HK-2 (cell line): ENCODE measurements around the gene B4GALT1.
"Not testable (repeated sequence)": the region's sequence is repeated elsewhere in the genome, so short reads cannot be mapped to it uniquely, and the experiment has no call there.

Experiments
- DNase-seq: peaks from one replicate; pipeline ENCODE4 v3.0.0-alpha.2; 2018; ENCODE audit not compliant: unreplicated experiment

The B4GALT1 gene

GRCh38 chr9:33162721-33163311 lies 4.3 kb downstream of the B4GALT1 start:
- DNase-seq, result no peak

- no peak for DNase-seq
Measured at GRCh38 chr9:33161589-33162132, 5.5 kb downstream of the B4GALT1 start.

- DNase-seq, result peak; percentile 83
Measured at GRCh38 chr9:33161011-33161588, 6.0 kb downstream of the B4GALT1 start.

- DNase-seq, result not testable (repeated sequence)
Measured at GRCh38 chr9:33160446-33160845, 6.7 kb downstream of the B4GALT1 start.

- DNase-seq, result no peak
Measured at GRCh38 chr9:33159777-33160127, 7.4 kb downstream of the B4GALT1 start.

- no peak for DNase-seq
Measured at GRCh38 chr9:33158843-33159776, 8.0 kb downstream of the B4GALT1 start.

- no peak for DNase-seq
Measured at GRCh38 chr9:33157960-33158842, 8.9 kb downstream of the B4GALT1 start.

- no peak for DNase-seq
Measured at GRCh38 chr9:33155393-33155792, 11.7 kb downstream of the B4GALT1 start.

- DNase-seq, result no peak
Measured at GRCh38 chr9:33154371-33154770, 12.8 kb downstream of the B4GALT1 start.

- DNase-seq, result no peak
Measured at GRCh38 chr9:33153666-33154065, 13.5 kb downstream of the B4GALT1 start.

GRCh38 chr9:33153001-33153400 lies 14.1 kb downstream of the B4GALT1 start:
- DNase-seq, result no peak

GRCh38 chr9:33151601-33152000 lies 15.5 kb downstream of the B4GALT1 start:
- no peak for DNase-seq

GRCh38 chr9:33151007-33151557 lies 16.1 kb downstream of the B4GALT1 start:
- DNase-seq, result peak; percentile 46

- no peak for DNase-seq
Measured at GRCh38 chr9:33148367-33149014, 18.6 kb downstream of the B4GALT1 start.

- DNase-seq, result no peak
Measured at GRCh38 chr9:33147416-33148169, 19.5 kb downstream of the B4GALT1 start.

- DNase-seq, result no peak
Measured at GRCh38 chr9:33146298-33146697, 20.8 kb downstream of the B4GALT1 start.

GRCh38 chr9:33144551-33144950 lies 22.6 kb downstream of the B4GALT1 start:
- DNase-seq, result no peak

GRCh38 chr9:33143241-33143661 lies 23.9 kb downstream of the B4GALT1 start:
- DNase-seq, result no peak

- no peak for DNase-seq
Measured at GRCh38 chr9:33142535-33142934, 24.6 kb downstream of the B4GALT1 start.
